ENCODE data around the gene HDDC3. TPM values are rescaled to one million over a fixed set of nuclear protein-coding genes. Genes with fewer than 3 reads are reported as not detected.

Gene HDDC3
- polyA plus RNA-seq, 3 donors: 11.6 to 19.7 (median 14.8) TPM

DNA sequence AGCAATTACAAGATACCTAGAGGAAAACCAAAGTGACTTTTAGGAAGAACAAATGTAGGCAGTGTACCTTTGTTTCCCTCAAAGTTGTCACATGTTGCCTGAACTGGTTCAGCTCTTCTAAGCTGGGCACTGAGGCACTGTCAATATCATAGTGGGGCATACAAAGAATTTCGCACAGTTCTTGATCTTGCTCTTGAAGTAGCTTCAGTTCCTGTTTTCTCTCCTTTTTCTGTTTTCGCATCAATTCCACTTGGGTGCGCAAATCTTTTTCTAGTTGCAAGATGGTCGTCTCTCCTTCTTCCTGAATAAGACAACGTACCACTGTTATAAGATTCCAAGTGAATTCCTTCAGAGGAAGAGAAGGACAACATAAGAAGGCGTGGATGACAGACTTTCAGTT is 49.3 kb upstream of the HDDC3 start:
- no peak overlapping the region for H3K9ac ChIP-seq (ENCODE audit: insufficient read depth, low read length, poor library complexity, severe bottlenecking)
- peak overlapping the region; percentile 28 to 29 for H3K4me3 Mint-ChIP-seq

GRCh38 chr15:90979582-90979981 is 47.2 kb upstream of the HDDC3 start:
- no peak overlapping the region for H3K27ac Mint-ChIP-seq
- no CpG with 5 or more reads among the region's 1 CpG for WGBS (ENCODE audit: insufficient coverage)
- H3K9me3 Mint-ChIP-seq: no peaks in the 10 kb centered on the region
- H3K9ac ChIP-seq (ENCODE audit: insufficient read depth, low read length, poor library complexity, severe bottlenecking): no peak overlapping the region
- H3K36me3 ChIP-seq (replicated peaks in 1 of 2; ENCODE audit: control insufficient read depth in 1 of 2, insufficient read depth in 2 of 2, low read length in 2 of 2): peaks cover 33 to 66% of the 10 kb centered on the region in 2 donors
- H3K4me1 Mint-ChIP-seq: peaks cover 15% of the 10 kb centered on the region
- peaks cover 12 to 14% of the 10 kb centered on the region in 2 donors for H3K4me1 ChIP-seq (ENCODE audit: control insufficient read depth in 1 of 2, insufficient read depth in 2 of 2, low read length in 2 of 2)
- peak overlapping the region in 1 of 2 donors; percentile 10 for H3K27ac ChIP-seq (ENCODE audit: low read depth in 1 of 2, low read length in 2 of 2)
- no peaks in the 10 kb centered on the region for H3K27me3 Mint-ChIP-seq (ENCODE audit: low read depth in 3 of 3)
- H3K4me3 ChIP-seq (replicated peaks in 1 of 3; ENCODE audit: low read depth in 2 of 3, low read length in 3 of 3): no peak overlapping the region
- H2AFZ ChIP-seq (ENCODE audit: insufficient read depth, low read depth, low read length, poor library complexity, severe bottlenecking): no peak overlapping the region
- H3K36me3 Mint-ChIP-seq: peaks cover 40 to 71% of the 10 kb centered on the region in 2 donors
- H3K79me2 ChIP-seq (ENCODE audit: insufficient read depth, low read length): peaks cover 36% of the 10 kb centered on the region
- H3K4me2 ChIP-seq (replicated peaks; ENCODE audit: extremely low read depth, low read length, poor library complexity, severe bottlenecking): no peak overlapping the region
- H3K27me3 ChIP-seq (ENCODE audit: control insufficient read depth in 2 of 2, insufficient read depth in 2 of 2, low read length in 2 of 2): no peaks in the 10 kb centered on the region
- no peak for DNase-seq
- H3K4me3 Mint-ChIP-seq: no peak overlapping the region
- no peak for TF ChIP-seq CTCF (IDR thresholded peaks at IDR 0.05)
- no peaks in the 10 kb centered on the region for H4K20me1 ChIP-seq (ENCODE audit: insufficient read depth, low read length)
- intact Hi-C loops (cut with micrococcal nuclease): no loop called here
- no peaks in the 10 kb centered on the region for H3K9me3 ChIP-seq (replicated peaks in 1 of 2; ENCODE audit: control insufficient read depth in 1 of 2, insufficient read depth in 1 of 2, low read length in 2 of 2)

More for the DNA sequence above, 49.3 kb upstream of the HDDC3 start:
- peak; percentile 10 to 33 (median 18) for DNase-seq
- Histone ChIP-seq H3K79me2 (ENCODE audit: insufficient read depth, low read length) (peaks cover 57% of the 10 kb centered on the region), H3K27me3 (ENCODE audit: control insufficient read depth in 2 of 2, insufficient read depth in 2 of 2, low read length in 2 of 2) (no peaks in the 10 kb centered on the region), H3K4me1 (ENCODE audit: control insufficient read depth in 1 of 2, insufficient read depth in 2 of 2, low read length in 2 of 2) (peaks cover 12 to 14% of the 10 kb centered on the region in 2 donors), H4K20me1 (ENCODE audit: insufficient read depth, low read length) (no peaks in the 10 kb centered on the region), H3K27ac (ENCODE audit: low read depth in 1 of 2, low read length in 2 of 2) (peak overlapping the region in 1 of 2 donors; percentile 78), H3K4me2 (replicated peaks; ENCODE audit: extremely low read depth, low read length, poor library complexity, severe bottlenecking) (peak overlapping the region; percentile 52), H2AFZ (ENCODE audit: insufficient read depth, low read depth, low read length, poor library complexity, severe bottlenecking) (peak overlapping the region; percentile 36), H3K36me3 (replicated peaks in 1 of 2; ENCODE audit: control insufficient read depth in 1 of 2, insufficient read depth in 2 of 2, low read length in 2 of 2) (peaks cover 20 to 45% of the 10 kb centered on the region in 2 donors), H3K9me3 (replicated peaks in 1 of 2; ENCODE audit: control insufficient read depth in 1 of 2, insufficient read depth in 1 of 2, low read length in 2 of 2) (no peaks in the 10 kb centered on the region), H3K4me3 (replicated peaks in 1 of 3; ENCODE audit: low read depth in 2 of 3, low read length in 3 of 3) (peak overlapping the region in 1 of 3 experiments; percentile 43)
- H3K9me3 Mint-ChIP-seq: no peaks in the 10 kb centered on the region
- H3K36me3 Mint-ChIP-seq: peaks cover 29 to 55% of the 10 kb centered on the region in 2 donors
- H3K27ac Mint-ChIP-seq: peak overlapping the region; percentile 76 to 94 (median 86)
- H3K4me1 Mint-ChIP-seq: peaks cover 15% of the 10 kb centered on the region
- no peaks in the 10 kb centered on the region for H3K27me3 Mint-ChIP-seq (ENCODE audit: low read depth in 3 of 3)
- WGBS (ENCODE audit: insufficient coverage): 69% methylated on average over 2 of the region's 6 CpGs
- no peak for TF ChIP-seq CTCF (IDR thresholded peaks at IDR 0.05)
- intact Hi-C loops (cut with micrococcal nuclease): no loop called here
